GM10248 (cell line): ENCODE data around the gene AMHR2.

Experiments used
- CTCF ChIA-PET: fragments of 300-600 bp; sonication (Branson Sonifier 250); formaldehyde crosslinking; extraction: SDS; loops from one replicate; lab custom pipeline; 2021; ENCODE audit warnings: antibody characterized with exemption; lab: Yijun Ruan, JAX
- POLR2A ChIA-PET: fragments of 350-650 bp; sonication (Branson Sonifier 250); formaldehyde crosslinking; extraction: SDS; loops from one replicate; lab custom pipeline; 2020; ENCODE audit warnings: antibody characterized with exemption; lab: Yijun Ruan, JAX
- DNase-seq: peaks from one replicate; pipeline ENCODE4 v3.0.0; 2012; ENCODE audit errors: extremely low spot score
- CTCF ChIP-seq: IDR thresholded peaks from 2 replicates; pipeline ENCODE4 v1.5.1; 2012; ENCODE audit warnings: mild to moderate bottlenecking, low read depth; ENCODE audit errors: extremely low read depth, missing control alignments, control extremely low read depth

The AMHR2 gene

GRCh38 chr12:53452159-53453077 is 28.8 kb downstream of the AMHR2 start:
- peak; percentile 30 for TF ChIP-seq CTCF
- DNase-seq: peak; percentile 85
- CTCF ChIA-PET: interaction anchor here (1.0 to 3.0 kb wide), 4 partner anchors 12 to 107 kb away, joined by 3 to 14 read pairs (median 4); no protein-coding TSS in a partner anchor
- POLR2A ChIA-PET: interaction anchor here (0.7 kb wide), 3 partner anchors 16 to 133 kb away, joined by 3 to 5 read pairs (median 4); no protein-coding TSS in a partner anchor

GRCh38 chr12:53453953-53454640 is 30.4 kb downstream of the AMHR2 start:
- no peak for TF ChIP-seq CTCF
- no peak for DNase-seq
- CTCF ChIA-PET: interaction anchor here (1.1 to 3.0 kb wide), 5 partner anchors 14 to 102 kb away, joined by 3 to 14 read pairs (median 5); no protein-coding TSS in a partner anchor
- POLR2A ChIA-PET: interaction anchor here (0.6 to 1.7 kb wide), 3 partner anchors 13 to 95 kb away, joined by 3 to 6 read pairs (median 3); no protein-coding TSS in a partner anchor

GRCh38 chr12:53454707-53455106 is 31.1 kb downstream of the AMHR2 start:
- POLR2A ChIA-PET: interaction anchor here (0.6 to 1.7 kb wide), 3 partner anchors 14 to 284 kb away, joined by 3 to 6 read pairs (median 4); no protein-coding TSS in a partner anchor
- no peak for DNase-seq

GRCh38 chr12:53456654-53457366 is 33.2 kb downstream of the AMHR2 start:
- CTCF ChIA-PET: interaction anchor here (1.3 to 3.0 kb wide), 4 partner anchors 12 to 104 kb away, joined by 3 to 8 read pairs (median 6); no protein-coding TSS in a partner anchor
- TF ChIP-seq CTCF: no peak
- POLR2A ChIA-PET: interaction anchor here (0.7 to 1.4 kb wide), 5 partner anchors 8 to 237 kb away, joined by 3 to 4 read pairs (median 3); partner anchors contain the start of gene TARBP2
- DNase-seq: no peak

More at GRCh38 chr12:53454707-53455106, 31.1 kb downstream of the AMHR2 start:
- CTCF ChIA-PET: interaction anchor here (1.1 to 3.0 kb wide), 4 partner anchors 10 to 102 kb away, joined by 3 to 14 read pairs (median 6); no protein-coding TSS in a partner anchor
- TF ChIP-seq CTCF: no peak

- DNase-seq: no peak
- TF ChIP-seq CTCF: no peak
- CTCF ChIA-PET: interaction anchor here (0.7 to 2.0 kb wide), 6 partner anchors 10 to 114 kb away, joined by 3 to 4 read pairs (median 3); partner anchors contain the start of gene NPFF
- POLR2A ChIA-PET: interaction anchor here (0.6 to 1.7 kb wide), 4 partner anchors 9 to 42 kb away, joined by 3 to 8 read pairs (median 6); partner anchors contain the start of gene TARBP2
Observed at GRCh38 chr12:53459097-53459496, 35.4 kb downstream of the AMHR2 start.
